SU-DHL-6 (cell line): ENCODE data around the gene EYA2.

Experiments
- H2AFZ ChIP-seq: fragments of 200-600 bp; sonication (generic); 2 replicates; pipeline ENCODE4 v1.6.1; 2014; ENCODE audit warnings: low read depth, mild to moderate bottlenecking, moderate library complexity, mixed read lengths, antibody characterized with exemption, low read length; ENCODE audit not compliant: severe bottlenecking
- H3F3A ChIP-seq: fragments of 200-600 bp; shearing (Covaris generic); 2 replicates; pipeline ENCODE4 v1.6.0; 2016; ENCODE audit warnings: antibody characterized with exemption, mild to moderate bottlenecking; ENCODE audit not compliant: insufficient read depth
- H3K27ac ChIP-seq: fragments of 200-600 bp; sonication (generic); 2 replicates; pipeline ENCODE4 v1.5.1; 2016; ENCODE audit warnings: low read depth, mild to moderate bottlenecking, low read length, moderate library complexity, mixed read lengths
- H3K27me3 ChIP-seq: fragments of 200-600 bp; sonication (generic), shearing (Covaris generic); 2 replicates; pipeline ENCODE4 v1.6.0; 2014; ENCODE audit warnings: mild to moderate bottlenecking, low read length
- H3K36me3 ChIP-seq: fragments of 200-600 bp; sonication (generic); 2 replicates; pipeline ENCODE4 v1.6.1; 2014; ENCODE audit warnings: mild to moderate bottlenecking, low read length, mixed read lengths
- H3K4me2 ChIP-seq: fragments of 300-600, 200-600 bp; shearing (Covaris generic), sonication (generic); 2 replicates; pipeline ENCODE4 v1.6.0; 2014; ENCODE audit warnings: low read length, low read depth, mild to moderate bottlenecking; ENCODE audit not compliant: poor library complexity, severe bottlenecking
- H3K4me3 ChIP-seq: fragments of 200-600 bp; sonication (generic); 2 replicates; pipeline ENCODE4 v1.5.1; 2014; ENCODE audit warnings: antibody characterized with exemption, low read length, mild to moderate bottlenecking, mixed read lengths; ENCODE audit not compliant: insufficient read depth, poor library complexity, severe bottlenecking
- H3K79me2 ChIP-seq: fragments of 200-600 bp; sonication (generic); 2 replicates; pipeline ENCODE4 v1.6.1; 2014; ENCODE audit warnings: mild to moderate bottlenecking, low read length, moderate library complexity; ENCODE audit not compliant: insufficient read depth
- H3K9ac ChIP-seq: fragments of 200-600 bp; sonication (generic); 2 replicates; pipeline ENCODE4 v1.7.0; 2014; ENCODE audit warnings: mild to moderate bottlenecking, low read length
- H3K9me2 ChIP-seq: fragments of 200-600 bp; sonication (generic); replicated peaks from 2 replicates; pipeline ENCODE4 v1.6.1; 2014; ENCODE audit warnings: low read length; ENCODE audit not compliant: insufficient read depth
- H3K9me3 ChIP-seq: fragments of 200-600 bp; sonication (generic); 2 replicates; pipeline ENCODE4 v1.6.1; 2014; ENCODE audit warnings: low read length, mixed read lengths; ENCODE audit not compliant: insufficient read depth
- H4K20me1 ChIP-seq: fragments of 200-600 bp; sonication (generic); 2 replicates; pipeline ENCODE4 v1.6.1; 2014; ENCODE audit warnings: low read depth, mild to moderate bottlenecking, antibody characterized with exemption, low read length, moderate library complexity, mixed read lengths
- CTCF ChIP-seq: fragments of 200-600 bp; sonication (generic); IDR thresholded peaks from one replicate; pipeline ENCODE4 v1.5.1; 2017; ENCODE audit warnings: antibody characterized with exemption, mild to moderate bottlenecking, low read length, moderate library complexity; ENCODE audit not compliant: insufficient read depth, poor library complexity, severe bottlenecking
- EZH2phosphoT487 ChIP-seq: fragments of 200-600 bp; sonication (generic), shearing (Covaris generic); conservative IDR thresholded peaks from 2 replicates; pipeline ENCODE4 v1.6.1; 2018; ENCODE audit warnings: mild to moderate bottlenecking, antibody characterized with exemption, low read length, moderate library complexity, mixed read lengths

The EYA2 gene

GRCh38 chr20:46967646-46968045, 73.0 kb downstream of the EYA2 start:
- no peaks in the 10 kb centered on the region for H3K27me3 ChIP-seq
- H3K9ac ChIP-seq = no peak overlapping the region
- no peaks in the 10 kb centered on the region for H3K9me2 ChIP-seq
- H3K79me2 ChIP-seq = no peaks in the 10 kb centered on the region
- no peaks in the 10 kb centered on the region for H4K20me1 ChIP-seq
- no peaks in the 10 kb centered on the region for H3K36me3 ChIP-seq
- H3K4me3 ChIP-seq = no peak overlapping the region
- H2AFZ ChIP-seq = no peak overlapping the region
- no peak for TF ChIP-seq CTCF
- no peak for TF ChIP-seq EZH2phosphoT487
- H3K9me3 ChIP-seq = no peaks in the 10 kb centered on the region
- H3F3A ChIP-seq = no peaks in the 10 kb centered on the region
- no peak overlapping the region for H3K27ac ChIP-seq
- H3K4me2 ChIP-seq = no peak overlapping the region

DNA sequence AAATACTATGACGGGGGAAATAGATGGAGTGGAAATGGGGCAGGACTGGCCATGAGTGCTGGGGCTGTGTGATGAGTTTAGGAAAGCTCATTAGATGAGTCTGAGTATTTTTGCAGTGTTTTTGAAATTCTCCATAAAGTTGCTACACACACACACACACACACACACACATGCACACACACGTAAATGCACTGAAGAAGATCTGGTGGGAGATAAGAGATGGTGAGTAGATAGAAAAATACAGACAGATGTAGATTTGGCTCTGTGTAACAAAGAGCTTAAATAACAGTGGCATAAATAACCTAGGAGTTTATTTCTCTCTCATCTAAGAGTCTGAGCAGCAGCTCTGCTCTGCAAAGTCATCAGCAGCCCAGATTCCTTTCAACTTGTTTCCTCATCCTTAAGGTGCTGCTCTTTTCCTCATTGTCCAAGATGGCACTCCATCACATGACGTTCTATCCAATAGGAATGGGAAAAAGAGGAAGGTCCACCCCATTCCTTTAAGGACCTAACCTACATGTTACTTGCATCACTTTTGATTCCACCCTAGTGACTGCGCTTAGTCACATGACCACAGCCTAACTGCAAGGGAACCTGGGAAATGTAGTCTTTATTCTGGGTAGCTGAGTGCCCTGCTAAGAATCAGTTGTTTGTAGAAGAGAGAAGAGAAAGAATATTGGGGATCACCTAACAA, 76.4 kb downstream of the EYA2 start:
- TF ChIP-seq CTCF (no peak), EZH2phosphoT487 (no peak)
- Histone ChIP-seq H3K36me3 (no peaks in the 10 kb centered on the region), H3K79me2 (no peaks in the 10 kb centered on the region), H3F3A (no peaks in the 10 kb centered on the region), H2AFZ (no peak overlapping the region), H3K27ac (no peak overlapping the region), H3K9me2 (no peaks in the 10 kb centered on the region), H3K9me3 (no peaks in the 10 kb centered on the region), H3K9ac (no peak overlapping the region), H3K27me3 (no peaks in the 10 kb centered on the region), H3K4me3 (no peak overlapping the region), H3K4me2 (no peak overlapping the region), H4K20me1 (no peaks in the 10 kb centered on the region)

- Histone ChIP-seq H2AFZ (no peak overlapping the region), H3K9ac (no peak overlapping the region), H3K9me2 (no peaks in the 10 kb centered on the region), H3K27me3 (no peaks in the 10 kb centered on the region), H3K9me3 (no peaks in the 10 kb centered on the region), H3K4me2 (no peak overlapping the region), H3K27ac (no peak overlapping the region), H3K36me3 (no peaks in the 10 kb centered on the region), H3K4me3 (no peak overlapping the region), H3F3A (no peaks in the 10 kb centered on the region), H3K79me2 (no peaks in the 10 kb centered on the region), H4K20me1 (no peaks in the 10 kb centered on the region)
- TF ChIP-seq EZH2phosphoT487 = no peak
- no peak for TF ChIP-seq CTCF
Measured at GRCh38 chr20:46973766-46974165, 79.1 kb downstream of the EYA2 start.
